ENCODE results near the gene MLH3. TPM values are rescaled to one million over a fixed set of nuclear protein-coding genes. Genes with fewer than 3 reads are reported as not detected.

MLH3 gene
- total and polyA plus RNA-seq, 10 of the 15 experiments (the other 5 are each of a cell fraction or from before 2014, with no cell fraction given), result 12.6 to 31.2 (median 19.6) TPM

- TF ChIP-seq ZBTB11 (CRISPR knock-in tag; IDR thresholded peaks at IDR 0.05) (no peak), RELA (IDR thresholded peaks at IDR 0.05; ENCODE audit: borderline replicate concordance, partially characterized antibody) (no peak), TBL1XR1 (IDR thresholded peaks at IDR 0.05; ENCODE audit: low read depth, low read length) (no peak)
Observed at GRCh38 chr14:75003250-75004027, 47.8 kb downstream of the MLH3 start (continued).

- ChIA-PET CTCF (interaction anchor here (0.8 to 3.2 kb wide), 9 partner anchors 10 to 300 kb away, joined by 3 to 20 read pairs (median 4); no protein-coding TSS in a partner anchor), SMC1A (ENCODE audit: uncharacterized antibody, unreplicated experiment) (interaction anchor here (0.7 to 1.7 kb wide), 7 partner anchors 12 to 143 kb away, joined by 3 to 4 read pairs (median 3); partner anchors contain the start of gene ZC2HC1C), RAD21 (ENCODE audit: unreplicated experiment) (interaction anchor here (0.5 to 2.6 kb wide), 7 partner anchors 37 to 142 kb away, joined by 3 to 12 read pairs (median 3); partner anchors contain the start of genes ACYP1 and ZC2HC1C), POLR2A (interaction anchor here (0.5 to 2.2 kb wide), 8 partner anchors 39 to 651 kb away, joined by 3 to 6 read pairs (median 4); no protein-coding TSS in a partner anchor)
- no TSS peak for BruUV-seq (replicated peaks)
- in situ Hi-C loops (cut with MboI) (no loop called here), intact Hi-C loops (cut with micrococcal nuclease; ENCODE audit: unreplicated experiment) (loop anchor here (1.0 kb wide), 1 partner anchor 60 kb away; no protein-coding TSS in a partner anchor)
- Histone ChIP-seq H3K4me3 (peak within 1 kb of the TSS; percentile 94), H3K27me3 (replicated peaks in 1 of 2; ENCODE audit: control insufficient read depth in 2 of 2, insufficient read depth in 2 of 2, low read length in 1 of 2) (no peaks in the 10 kb centered on the region), H3K9ac (ENCODE audit: control insufficient read depth, insufficient read depth, low read length) (peak within 1 kb of the TSS; percentile 76), H3K4me1 (ENCODE audit: control insufficient read depth, insufficient read depth, low read length) (peaks cover 4% of the 10 kb centered on the region), H3K9me3 (replicated peaks; ENCODE audit: control insufficient read depth, insufficient read depth, low read length) (no peaks in the 10 kb centered on the region; the same call in 2 of the 3 replicates), H3K4me2 (ENCODE audit: control insufficient read depth, insufficient read depth) (peak within 1 kb of the TSS; percentile 88), H4K20me1 (ENCODE audit: control insufficient read depth, insufficient read depth) (no peaks in the 10 kb centered on the region), H2AFZ (ENCODE audit: control insufficient read depth, low read depth, low read length) (peak within 1 kb of the TSS; percentile 90), H3K79me2 (ENCODE audit: control insufficient read depth, insufficient read depth, low read length) (peaks cover 17% of the 10 kb centered on the region), H3K27ac (ENCODE audit: control insufficient read depth, insufficient read depth) (peak within 1 kb of the TSS; percentile 78), H3K36me3 (ENCODE audit: control insufficient read depth in 2 of 2, insufficient read depth in 2 of 2, low read length in 1 of 2) (peaks cover 3 to 10% of the 10 kb centered on the region in 2 experiments; a peak in 3 of 4 replicates)
- DNase-seq (ENCODE audit: low read depth, low spot score), result peak; percentile 95
- ATAC-seq, result peak; percentile 99
- 1% methylated on average over 57 of the region's 66 CpGs for WGBS (ENCODE audit: insufficient coverage, insufficient replicate concordance, low lambda C conversion rate, missing lambda C conversion rate)
- peak; percentile 97 for FAIRE-seq
- TF ChIP-seq ELK1 (IDR thresholded peaks at IDR 0.05; ENCODE audit: low read depth, low read length) (peak; percentile 100), NFIC (IDR thresholded peaks at IDR 0.05; ENCODE audit: low read depth, low read length) (no peak), ATF7 (IDR thresholded peaks at IDR 0.05; ENCODE audit: low read depth) (no peak), SREBF1 (IDR thresholded peaks at IDR 0.05; ENCODE audit: low read length) (peak; percentile 73), ATF2 (IDR thresholded peaks at IDR 0.05; ENCODE audit: low read length) (no peak), POLR2AphosphoS2 (IDR thresholded peaks at IDR 0.05; ENCODE audit: low read depth, low read length) (no peak), PKNOX1 (IDR thresholded peaks at IDR 0.05) (peak; percentile 98), ZNF207 (IDR thresholded peaks at IDR 0.05; ENCODE audit: borderline replicate concordance) (0 out of 2 replicates have a peak, but pooled peaks have one; percentile 67), ZNF274 (IDR thresholded peaks at IDR 0.05; ENCODE audit: insufficient read depth, insufficient read length) (no peak)
Observed at GRCh38 chr14:75002392-75003249, 48.6 kb downstream of the MLH3 start, which contains the start of gene EIF2B2. TSS of gene EIF2B2 (plus strand) at chr14:75002921. CDS start at chr14:75002991, 70 bp downstream.
